ENCODE data around the gene C6orf132. TPM values are rescaled to one million over a fixed set of nuclear protein-coding genes. Genes with fewer than 3 reads are reported as not detected.

C6orf132 gene, protein sequence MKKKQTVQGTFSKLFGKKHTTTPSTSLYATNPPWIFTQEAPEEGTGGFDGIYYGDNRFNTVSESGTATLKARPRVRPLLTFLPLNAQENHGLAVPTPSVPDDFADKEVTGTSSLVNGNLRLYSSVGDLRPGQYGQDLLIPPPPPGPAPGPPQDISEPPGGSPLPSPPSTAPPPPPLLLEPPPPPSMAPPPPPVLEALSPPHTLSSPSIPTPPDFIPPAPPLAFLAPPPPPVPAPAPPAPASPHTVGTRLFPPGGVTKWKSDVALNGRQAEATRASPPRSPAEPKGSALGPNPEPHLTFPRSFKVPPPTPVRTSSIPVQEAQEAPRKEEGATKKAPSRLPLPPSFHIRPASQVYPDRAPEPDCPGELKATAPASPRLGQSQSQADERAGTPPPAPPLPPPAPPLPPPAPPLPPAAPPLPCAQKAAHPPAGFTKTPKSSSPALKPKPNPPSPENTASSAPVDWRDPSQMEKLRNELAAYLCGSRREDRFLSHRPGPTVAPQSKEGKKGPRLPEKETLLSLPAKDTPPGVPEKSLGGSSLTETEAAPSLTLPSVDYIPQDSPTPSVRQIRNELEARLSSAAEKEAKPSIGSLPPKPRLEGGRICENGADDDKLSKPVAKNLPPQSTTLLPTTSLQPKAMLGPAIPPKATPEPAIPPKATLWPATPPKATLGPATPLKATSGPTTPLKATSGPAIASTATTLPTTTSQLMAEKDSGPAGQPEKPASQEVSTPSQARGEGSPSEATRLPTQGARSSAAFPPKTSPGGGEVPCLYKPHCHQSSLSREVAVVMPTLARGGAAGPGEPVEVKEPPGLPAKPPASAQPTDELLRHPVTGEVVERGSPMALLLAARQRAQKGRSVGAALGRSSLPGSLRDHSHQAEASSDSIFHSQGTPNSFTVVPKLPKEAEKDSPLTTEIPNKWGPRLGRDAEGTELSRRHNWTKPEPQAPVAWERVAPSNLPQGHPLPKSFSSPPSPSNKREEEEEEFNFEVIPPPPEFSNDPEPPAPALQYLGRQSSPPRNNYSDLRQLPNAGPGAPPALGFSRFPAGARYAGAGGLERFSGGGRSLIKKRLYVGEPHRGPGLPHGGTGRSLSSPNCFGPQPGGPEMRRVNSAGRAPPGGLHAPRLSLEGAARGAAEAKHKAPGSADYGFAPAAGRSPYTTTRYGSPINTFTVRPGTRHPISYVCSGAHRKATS
- 0.18 and 0.20 TPM in 2 replicates for total RNA-seq

DNA sequence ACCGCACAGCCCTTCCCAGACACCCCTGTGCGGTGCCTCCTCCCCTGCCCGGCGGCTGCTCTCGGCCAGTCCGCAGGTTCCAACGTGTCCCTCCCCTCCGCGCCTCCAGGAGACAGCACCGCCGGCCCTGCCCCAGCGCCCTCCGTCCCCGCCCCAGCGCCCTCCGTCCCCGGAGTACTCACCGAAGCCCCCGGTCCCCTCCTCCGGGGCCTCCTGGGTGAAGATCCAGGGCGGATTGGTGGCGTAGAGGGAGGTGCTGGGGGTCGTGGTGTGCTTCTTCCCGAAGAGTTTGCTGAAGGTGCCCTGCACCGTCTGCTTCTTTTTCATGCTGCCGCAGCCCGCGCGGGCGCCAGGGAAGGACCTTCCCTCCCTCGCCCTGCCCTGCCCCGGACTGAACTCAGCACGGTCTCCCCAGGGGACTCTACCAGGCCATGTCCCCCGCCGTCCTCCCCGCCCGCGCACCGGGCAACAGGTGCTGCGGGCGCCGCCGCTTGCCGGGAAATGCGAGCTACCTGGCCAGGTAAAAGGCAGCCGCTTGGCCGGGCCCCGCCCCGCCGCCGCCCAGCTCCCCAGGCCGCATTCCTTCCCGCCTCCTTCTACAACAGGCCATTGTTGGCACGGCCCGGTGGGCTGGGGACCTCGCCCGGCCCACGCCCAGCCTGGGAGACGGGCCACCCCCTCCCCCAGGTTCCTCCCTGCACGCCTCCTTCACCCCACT, at the start of gene C6orf132:
Gene C6orf132 (minus strand): TSS at position 503 of the 718 bp plus-strand sequence. CDS start 176 bp downstream, at position 327.
- intact Hi-C loops (cut with micrococcal nuclease) = no loop called here
- no peaks in the 10 kb centered on the region for H3K36me3 Mint-ChIP-seq (ENCODE audit: low read depth)
- H3K27ac Mint-ChIP-seq = no peak within 1 kb of the TSS
- H3K4me1 Mint-ChIP-seq (ENCODE audit: low read depth) = peaks cover 4% of the 10 kb centered on the region
- H3K27me3 Mint-ChIP-seq (ENCODE audit: insufficient read depth) = peaks cover 40% of the 10 kb centered on the region
- no peaks in the 10 kb centered on the region for H3K9me3 Mint-ChIP-seq
- peak within 1 kb of the TSS; percentile 51 for H3K4me3 Mint-ChIP-seq
- no peak for DNase-seq (ENCODE audit: low spot score)

- no peaks in the 10 kb centered on the region for H3K36me3 Mint-ChIP-seq (ENCODE audit: low read depth)
- DNase-seq (ENCODE audit: low spot score) = no peak
- no peak overlapping the region for H3K4me3 Mint-ChIP-seq
- no peak overlapping the region for H3K27ac Mint-ChIP-seq
- intact Hi-C loops (cut with micrococcal nuclease) = no loop called here
- H3K4me1 Mint-ChIP-seq (ENCODE audit: low read depth) = no peaks in the 10 kb centered on the region
- H3K27me3 Mint-ChIP-seq (ENCODE audit: insufficient read depth) = peaks cover 3% of the 10 kb centered on the region
- no peaks in the 10 kb centered on the region for H3K9me3 Mint-ChIP-seq
Measured at GRCh38 chr6:42190554-42191183, 48.2 kb upstream of the C6orf132 start.

DNA sequence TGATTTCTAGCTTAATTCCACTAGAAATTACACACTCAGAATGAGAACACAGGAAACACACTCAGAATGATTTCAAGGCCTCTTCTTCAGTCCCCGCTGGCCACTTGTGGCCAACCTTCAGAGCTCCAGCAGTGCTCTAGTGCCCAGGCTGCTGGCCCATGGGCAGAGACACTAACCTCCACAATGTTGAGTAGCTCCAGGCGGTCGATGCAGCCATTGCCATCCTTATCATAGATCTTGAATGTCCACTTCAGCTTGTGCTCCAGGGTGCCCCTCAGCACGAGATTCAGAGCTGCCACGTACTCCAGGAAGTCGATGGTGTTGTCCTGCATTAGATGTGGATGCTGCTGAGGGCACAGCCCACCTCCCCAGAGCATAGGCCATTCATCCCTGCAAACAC, 46.0 kb upstream of the C6orf132 start:
- intact Hi-C loops (cut with micrococcal nuclease) = no loop called here

GRCh38 chr6:42185597-42185996, 43.2 kb upstream of the C6orf132 start:
- Mint-ChIP-seq H3K27me3 (ENCODE audit: insufficient read depth) (peaks cover 3% of the 10 kb centered on the region), H3K36me3 (ENCODE audit: low read depth) (no peaks in the 10 kb centered on the region), H3K4me3 (no peak overlapping the region), H3K9me3 (no peaks in the 10 kb centered on the region), H3K27ac (no peak overlapping the region), H3K4me1 (ENCODE audit: low read depth) (no peaks in the 10 kb centered on the region)
- no peak for DNase-seq (ENCODE audit: low spot score)
- intact Hi-C loops (cut with micrococcal nuclease) = no loop called here

More for the DNA sequence above, 46.0 kb upstream of the C6orf132 start:
- Mint-ChIP-seq H3K9me3 (no peaks in the 10 kb centered on the region), H3K4me1 (ENCODE audit: low read depth) (no peaks in the 10 kb centered on the region), H3K27me3 (ENCODE audit: insufficient read depth) (peaks cover 3% of the 10 kb centered on the region), H3K4me3 (no peak overlapping the region), H3K36me3 (ENCODE audit: low read depth) (no peaks in the 10 kb centered on the region), H3K27ac (no peak overlapping the region)
- DNase-seq (ENCODE audit: low spot score) = no peak

GRCh38 chr6:42184475-42184874, 42.1 kb upstream of the C6orf132 start:
- H3K27ac Mint-ChIP-seq = no peak overlapping the region
- peaks cover 3% of the 10 kb centered on the region for H3K27me3 Mint-ChIP-seq (ENCODE audit: insufficient read depth)
- H3K4me1 Mint-ChIP-seq (ENCODE audit: low read depth) = peaks cover 7% of the 10 kb centered on the region
- no peaks in the 10 kb centered on the region for H3K9me3 Mint-ChIP-seq
- H3K36me3 Mint-ChIP-seq (ENCODE audit: low read depth) = no peaks in the 10 kb centered on the region
- intact Hi-C loops (cut with micrococcal nuclease) = no loop called here
- no peak for DNase-seq (ENCODE audit: low spot score)
- no peak overlapping the region for H3K4me3 Mint-ChIP-seq

GRCh38 chr6:42182101-42182500, 39.7 kb upstream of the C6orf132 start:
- no peaks in the 10 kb centered on the region for H3K9me3 Mint-ChIP-seq
- H3K27ac Mint-ChIP-seq = no peak overlapping the region
- peaks cover 8% of the 10 kb centered on the region for H3K4me1 Mint-ChIP-seq (ENCODE audit: low read depth)
- intact Hi-C loops (cut with micrococcal nuclease) = no loop called here
- DNase-seq (ENCODE audit: low spot score) = no peak
- H3K36me3 Mint-ChIP-seq (ENCODE audit: low read depth) = no peaks in the 10 kb centered on the region
- H3K4me3 Mint-ChIP-seq = no peak overlapping the region
- peaks cover 3% of the 10 kb centered on the region for H3K27me3 Mint-ChIP-seq (ENCODE audit: insufficient read depth)

GRCh38 chr6:42179945-42180313, 37.5 kb upstream of the C6orf132 start:
- Mint-ChIP-seq H3K4me3 (no peak overlapping the region), H3K27ac (no peak overlapping the region), H3K36me3 (ENCODE audit: low read depth) (no peaks in the 10 kb centered on the region), H3K27me3 (ENCODE audit: insufficient read depth) (peaks cover 3% of the 10 kb centered on the region), H3K9me3 (no peaks in the 10 kb centered on the region), H3K4me1 (ENCODE audit: low read depth) (peaks cover 8% of the 10 kb centered on the region)
- intact Hi-C loops (cut with micrococcal nuclease) = no loop called here
- no peak for DNase-seq (ENCODE audit: low spot score)

GRCh38 chr6:42179261-42179944, 37.0 kb upstream of the C6orf132 start:
- intact Hi-C loops (cut with micrococcal nuclease) = no loop called here
- H3K27me3 Mint-ChIP-seq (ENCODE audit: insufficient read depth) = peaks cover 3% of the 10 kb centered on the region
- no peak overlapping the region for H3K27ac Mint-ChIP-seq
- no peaks in the 10 kb centered on the region for H3K9me3 Mint-ChIP-seq
- DNase-seq (ENCODE audit: low spot score) = no peak
- peaks cover 8% of the 10 kb centered on the region for H3K4me1 Mint-ChIP-seq (ENCODE audit: low read depth)
- H3K36me3 Mint-ChIP-seq (ENCODE audit: low read depth) = no peaks in the 10 kb centered on the region
- H3K4me3 Mint-ChIP-seq = no peak overlapping the region

GRCh38 chr6:42177514-42178364, 35.3 kb upstream of the C6orf132 start:
- intact Hi-C loops (cut with micrococcal nuclease) = no loop called here
- Mint-ChIP-seq H3K4me3 (no peak overlapping the region), H3K4me1 (ENCODE audit: low read depth) (peaks cover 8% of the 10 kb centered on the region), H3K27ac (no peak overlapping the region), H3K36me3 (ENCODE audit: low read depth) (no peaks in the 10 kb centered on the region), H3K27me3 (ENCODE audit: insufficient read depth) (peaks cover 3% of the 10 kb centered on the region), H3K9me3 (no peaks in the 10 kb centered on the region)
- DNase-seq (ENCODE audit: low spot score) = no peak

- Mint-ChIP-seq H3K36me3 (ENCODE audit: low read depth) (no peaks in the 10 kb centered on the region), H3K27ac (no peak overlapping the region), H3K9me3 (no peaks in the 10 kb centered on the region), H3K4me1 (ENCODE audit: low read depth) (peaks cover 8% of the 10 kb centered on the region), H3K27me3 (ENCODE audit: insufficient read depth) (peaks cover 3% of the 10 kb centered on the region), H3K4me3 (no peak overlapping the region)
- intact Hi-C loops (cut with micrococcal nuclease) = no loop called here
- DNase-seq (ENCODE audit: low spot score) = no peak
Measured at GRCh38 chr6:42176981-42177380, 34.6 kb upstream of the C6orf132 start.

- no peak for DNase-seq (ENCODE audit: low spot score)
- intact Hi-C loops (cut with micrococcal nuclease) = no loop called here
- Mint-ChIP-seq H3K27me3 (ENCODE audit: insufficient read depth) (peaks cover 3% of the 10 kb centered on the region), H3K4me1 (ENCODE audit: low read depth) (peaks cover 8% of the 10 kb centered on the region), H3K4me3 (no peak overlapping the region), H3K36me3 (ENCODE audit: low read depth) (no peaks in the 10 kb centered on the region), H3K27ac (no peak overlapping the region), H3K9me3 (no peaks in the 10 kb centered on the region)
Measured at GRCh38 chr6:42175860-42176259, 33.4 kb upstream of the C6orf132 start.

Measured in activated T-helper 1 cell treated with anti-CD3 and anti-CD28 coated beads, Interleukin-12 subunit alpha, Interleukin-12 subunit beta, Interleukin-2, Interleukin-4 antibody, amounts not matched to agents 30 ng/mL and 10 ng/mL and 1 ng/mL, durations not matched to agents 14 hours and 24 hours and 36 hours (primary cell).